GM10248 (cell line): ENCODE data around the gene LLGL2.

Experiments
- CTCF ChIA-PET: fragments of 300-600 bp; sonication (Branson Sonifier 250); formaldehyde crosslinking; extraction: SDS; loops from one replicate; lab custom pipeline; 2021; ENCODE audit warnings: antibody characterized with exemption; lab: Yijun Ruan, JAX
- POLR2A ChIA-PET: fragments of 350-650 bp; sonication (Branson Sonifier 250); formaldehyde crosslinking; extraction: SDS; loops from one replicate; lab custom pipeline; 2020; ENCODE audit warnings: antibody characterized with exemption; lab: Yijun Ruan, JAX
- DNase-seq: peaks from one replicate; pipeline ENCODE4 v3.0.0; 2012; ENCODE audit errors: extremely low spot score
- TF ChIP-seq, protein P1 (sequence below): IDR thresholded peaks from 2 replicates; pipeline ENCODE4 v1.5.1; 2012; ENCODE audit warnings: mild to moderate bottlenecking, low read depth; ENCODE audit errors: extremely low read depth, missing control alignments, control extremely low read depth

Gene LLGL2

DNA sequence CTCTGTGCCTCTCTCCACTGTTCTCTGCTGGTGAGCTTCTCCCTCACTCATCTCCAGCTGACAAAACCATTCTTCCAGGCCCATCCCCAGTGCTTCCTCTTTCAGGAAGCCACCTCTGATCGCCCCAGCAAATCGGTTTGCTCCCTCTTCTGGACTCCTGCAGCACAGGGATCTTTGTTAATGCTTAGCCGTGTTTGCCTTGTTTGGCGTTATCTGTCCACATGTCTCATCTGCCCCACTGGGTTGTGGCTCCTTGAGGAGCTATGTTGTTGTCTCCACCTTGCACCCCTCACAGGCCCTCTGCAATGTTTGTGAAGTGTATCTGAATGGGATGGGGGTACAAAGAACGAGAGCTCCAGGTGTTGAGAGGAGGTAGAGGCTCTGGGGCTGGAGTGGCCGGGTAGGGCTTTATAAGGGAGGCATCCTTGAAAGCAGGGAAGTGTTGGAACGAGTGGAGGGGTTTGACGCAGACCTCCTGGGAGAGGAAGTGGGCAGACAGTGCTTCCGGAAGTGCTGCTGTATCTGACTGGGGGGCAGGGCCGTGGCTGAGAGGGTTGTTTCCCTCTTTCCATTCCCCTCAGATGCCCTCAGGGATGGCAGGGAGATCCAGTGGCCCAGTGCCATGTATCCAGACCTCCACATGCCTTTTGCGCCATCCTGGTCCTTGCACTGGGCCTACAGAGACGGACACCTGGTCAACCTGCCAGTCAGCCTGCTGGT, 38.0 kb upstream of the LLGL2 start:
- DNase-seq = peak; percentile 73
- CTCF ChIA-PET = interaction anchor here (0.6 to 1.6 kb wide), 11 partner anchors 9 to 266 kb away, joined by 3 to 5 read pairs (median 3); partner anchors contain the start of genes GRB2 and TMEM94
- POLR2A ChIA-PET = no interaction called here
- TF ChIP-seq, protein P1, sequence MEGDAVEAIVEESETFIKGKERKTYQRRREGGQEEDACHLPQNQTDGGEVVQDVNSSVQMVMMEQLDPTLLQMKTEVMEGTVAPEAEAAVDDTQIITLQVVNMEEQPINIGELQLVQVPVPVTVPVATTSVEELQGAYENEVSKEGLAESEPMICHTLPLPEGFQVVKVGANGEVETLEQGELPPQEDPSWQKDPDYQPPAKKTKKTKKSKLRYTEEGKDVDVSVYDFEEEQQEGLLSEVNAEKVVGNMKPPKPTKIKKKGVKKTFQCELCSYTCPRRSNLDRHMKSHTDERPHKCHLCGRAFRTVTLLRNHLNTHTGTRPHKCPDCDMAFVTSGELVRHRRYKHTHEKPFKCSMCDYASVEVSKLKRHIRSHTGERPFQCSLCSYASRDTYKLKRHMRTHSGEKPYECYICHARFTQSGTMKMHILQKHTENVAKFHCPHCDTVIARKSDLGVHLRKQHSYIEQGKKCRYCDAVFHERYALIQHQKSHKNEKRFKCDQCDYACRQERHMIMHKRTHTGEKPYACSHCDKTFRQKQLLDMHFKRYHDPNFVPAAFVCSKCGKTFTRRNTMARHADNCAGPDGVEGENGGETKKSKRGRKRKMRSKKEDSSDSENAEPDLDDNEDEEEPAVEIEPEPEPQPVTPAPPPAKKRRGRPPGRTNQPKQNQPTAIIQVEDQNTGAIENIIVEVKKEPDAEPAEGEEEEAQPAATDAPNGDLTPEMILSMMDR = no peak

DNA sequence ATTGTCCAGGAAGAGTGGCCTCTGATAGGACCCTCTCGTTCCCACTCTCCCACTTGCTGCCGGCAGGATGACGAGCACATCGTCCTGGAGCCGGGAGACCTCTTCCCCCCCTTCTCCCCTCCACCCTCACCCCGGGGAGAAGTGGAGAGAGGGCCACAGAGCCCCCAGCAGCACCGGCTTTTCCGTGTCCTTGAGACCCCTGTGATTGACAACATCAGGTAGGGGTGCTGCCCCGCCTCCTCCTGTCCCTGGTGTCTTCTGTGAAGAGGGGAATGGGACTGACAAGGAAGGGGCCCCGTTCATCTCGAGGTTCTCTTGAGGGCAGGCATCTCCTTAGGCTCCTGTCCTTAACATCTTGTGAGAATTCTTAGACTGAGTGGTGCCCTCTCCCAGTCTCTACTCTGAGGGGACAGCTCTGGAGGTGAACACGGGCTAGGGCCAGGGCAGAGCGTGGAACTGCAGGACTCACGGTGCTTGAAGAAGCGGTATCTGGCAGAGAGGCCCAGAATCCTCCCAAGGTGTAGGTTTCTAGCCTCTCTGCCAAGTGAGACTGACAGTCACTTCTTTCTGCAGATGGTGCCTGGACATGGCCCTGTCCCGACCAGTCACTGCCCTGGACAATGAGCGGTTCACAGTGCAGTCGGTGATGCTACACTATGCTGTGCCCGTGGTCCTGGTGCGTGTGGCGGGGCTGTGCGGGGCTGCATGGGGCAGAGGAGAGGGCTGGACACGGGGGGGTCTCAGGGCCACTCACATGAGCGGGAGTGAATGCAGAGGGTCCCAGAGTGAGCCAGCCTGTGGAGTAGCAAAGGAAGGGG, 36.6 kb upstream of the LLGL2 start:
- TF ChIP-seq, protein P1 = no peak
- POLR2A ChIA-PET = no interaction called here
- CTCF ChIA-PET = no interaction called here
- DNase-seq = no peak

DNA sequence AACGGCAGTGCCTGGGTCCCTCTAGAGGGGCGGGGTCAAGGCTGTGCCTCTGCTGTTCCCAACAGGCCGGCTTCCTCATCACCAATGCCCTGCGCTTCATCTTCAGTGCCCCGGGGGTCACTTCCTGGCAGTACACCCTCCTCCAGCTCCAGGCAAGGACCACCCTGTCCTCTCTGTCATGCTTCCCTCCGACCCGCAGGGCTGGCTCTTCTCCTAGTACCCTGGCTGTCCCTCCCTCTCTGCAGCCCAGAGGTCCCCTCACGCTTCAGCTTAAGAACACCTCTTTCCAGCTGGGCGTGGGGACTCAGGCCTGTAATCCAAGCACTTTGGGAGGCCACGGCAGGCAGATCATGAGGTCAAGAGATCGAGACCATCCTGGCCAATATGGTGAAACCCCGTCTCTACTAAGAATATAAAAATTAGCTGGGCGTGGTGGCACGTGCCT, 36.0 kb upstream of the LLGL2 start:
- DNase-seq = no peak
- TF ChIP-seq, protein P1 = no peak
- ChIA-PET POLR2A (no interaction called here), CTCF (interaction anchor here (1.3 kb wide), 1 partner anchor 27 kb away, joined by 3 read pairs; the partner anchor contains the start of gene TSEN54)

- ChIA-PET POLR2A (no interaction called here), CTCF (interaction anchor here (0.8 to 1.3 kb wide), 2 partner anchors 9 to 26 kb away, joined by 3 read pairs; partner anchors contain the start of gene TSEN54)
- no peak for DNase-seq
- TF ChIP-seq, protein P1 = no peak
These were observed 35.2 kb upstream of the LLGL2 start for GRCh38 chr17:75490173-75490743.

- ChIA-PET POLR2A (no interaction called here), CTCF (interaction anchor here (0.8 to 1.3 kb wide), 2 partner anchors 10 to 25 kb away, joined by 3 read pairs; partner anchors contain the start of gene TSEN54)
- TF ChIP-seq, protein P1 = no peak
- DNase-seq = no peak
These were observed 34.4 kb upstream of the LLGL2 start for GRCh38 chr17:75490953-75491649.

GRCh38 chr17:75491680-75492079, 33.8 kb upstream of the LLGL2 start:
- TF ChIP-seq, protein P1 = no peak
- CTCF ChIA-PET = interaction anchor here (1.5 kb wide), 1 partner anchor 10 kb away, joined by 4 read pairs; no protein-coding TSS in a partner anchor
- no peak for DNase-seq
- POLR2A ChIA-PET = no interaction called here
